BJ (cell line): ENCODE results near the gene RPSA. TPM values are rescaled to one million over a fixed set of nuclear protein-coding genes. Genes with fewer than 3 reads are reported as not detected.
"Not testable (repeated sequence)": the region's sequence is repeated elsewhere in the genome, so short reads cannot be mapped to it uniquely, and the experiment has no call there.

ENCODE experiments used
- CTCF ChIA-PET: fragments of 350-600 bp; formaldehyde crosslinking; extraction: SDS; loops from one replicate; lab custom pipeline; 2021; ENCODE audit warnings: antibody characterized with exemption, inconsistent platforms; lab: Yijun Ruan, JAX
- POLR2A ChIA-PET: fragments of 300-600 bp; sonication (Branson Sonifier 250); formaldehyde crosslinking; extraction: SDS; loops from one replicate; lab custom pipeline; 2021; ENCODE audit warnings: antibody characterized with exemption; lab: Charles Lee
- DNase-seq: peaks from one replicate; pipeline ENCODE4 v3.0.0-alpha.2; 2011; ENCODE audit warnings: low read depth
- H3K27me3 ChIP-seq: 2 replicates; pipeline ENCODE4 v1.6.0; 2011; ENCODE audit warnings: low read length; ENCODE audit not compliant: control insufficient read depth, insufficient read depth
- H3K36me3 ChIP-seq: 2 replicates; pipeline ENCODE4 v1.5.1; 2011; ENCODE audit warnings: low read length; ENCODE audit not compliant: control insufficient read depth, insufficient read depth
- H3K4me3 ChIP-seq: 2 replicates; pipeline ENCODE4 v1.5.1; 2011; ENCODE audit warnings: low read depth, mild to moderate bottlenecking, control low read depth, low read length
- CTCF ChIP-seq: IDR thresholded peaks from 2 replicates; pipeline ENCODE4 v1.5.1; 2011; ENCODE audit warnings: low read depth, mild to moderate bottlenecking, control low read depth, inconsistent platforms, low read length, moderate library complexity; ENCODE audit not compliant: insufficient read depth
- polyA plus RNA-seq: library from polyadenylated mRNA; depleted of rRNA; stranded (reverse); fragments of >200 nt; gene quantifications from 2 replicates; pipeline ENCODE4 v1.2.3, GENCODE V29; 2011

RPSA gene
- polyA plus RNA-seq, 1 experiment = 4,053 TPM

GRCh38 chr3:39415983-39416382 lies 9.5 kb downstream of the RPSA start:
- ChIA-PET CTCF (interaction anchor here (1.4 to 4.3 kb wide), 4 partner anchors 8 to 83 kb away, joined by 12 to 20 read pairs (median 16); partner anchors contain the start of gene RPSA), POLR2A (no interaction called here)
- Histone ChIP-seq H3K4me3 (no peak overlapping the region), H3K27me3 (no peaks in the 10 kb centered on the region), H3K36me3 (peaks cover 13% of the 10 kb centered on the region)
- no peak for DNase-seq
- TF ChIP-seq CTCF = no peak

- H3K4me3 ChIP-seq, DNase-seq, H3K27me3 ChIP-seq: not testable (repeated sequence)
- peaks cover 11% of the 10 kb centered on the region for H3K36me3 ChIP-seq
- ChIA-PET CTCF (interaction anchor here (0.7 to 4.3 kb wide), 6 partner anchors 9 to 82 kb away, joined by 3 to 20 read pairs (median 8); partner anchors contain the start of gene RPSA), POLR2A (interaction anchor here (0.6 kb wide), 1 partner anchor 40 kb away, joined by 5 read pairs; no protein-coding TSS in a partner anchor)
Measured at GRCh38 chr3:39416998-39417397, 10.5 kb downstream of the RPSA start.

GRCh38 chr3:39418556-39419225 lies 12.2 kb downstream of the RPSA start:
- POLR2A ChIA-PET, H3K4me3 ChIP-seq, H3K27me3 ChIP-seq, H3K36me3 ChIP-seq, DNase-seq: not testable (repeated sequence)
- CTCF ChIA-PET = interaction anchor here (1.6 kb wide), 1 partner anchor 8 kb away, joined by 5 read pairs; no protein-coding TSS in a partner anchor

GRCh38 chr3:39419742-39420315 lies 13.3 kb downstream of the RPSA start:
- Histone ChIP-seq H3K27me3 (no peaks in the 10 kb centered on the region), H3K4me3 (no peak overlapping the region), H3K36me3 (no peaks in the 10 kb centered on the region; the same call in 1 of the 2 replicates)
- no peak for DNase-seq
- ChIA-PET POLR2A (no interaction called here), CTCF (interaction anchor here (1.1 kb wide), 1 partner anchor 27 kb away, joined by 3 read pairs; no protein-coding TSS in a partner anchor)
- TF ChIP-seq CTCF = no peak

- ChIA-PET POLR2A (no interaction called here), CTCF (interaction anchor here (1.1 kb wide), 1 partner anchor 26 kb away, joined by 3 read pairs; no protein-coding TSS in a partner anchor)
- no peaks in the 10 kb centered on the region; the same call in 1 of the 2 replicates for H3K36me3 ChIP-seq
- no peak overlapping the region for H3K4me3 ChIP-seq
- no peaks in the 10 kb centered on the region for H3K27me3 ChIP-seq
- TF ChIP-seq CTCF = no peak
- no peak for DNase-seq
Measured at GRCh38 chr3:39420543-39420942, 14.0 kb downstream of the RPSA start.

GRCh38 chr3:39423436-39423970 lies 17.0 kb downstream of the RPSA start:
- ChIA-PET POLR2A (no interaction called here), CTCF (interaction anchor here (1.3 kb wide), 1 partner anchor 24 kb away, joined by 4 read pairs; no protein-coding TSS in a partner anchor)
- DNase-seq = no peak
- Histone ChIP-seq H3K27me3 (no peaks in the 10 kb centered on the region), H3K36me3 (no peaks in the 10 kb centered on the region), H3K4me3 (no peak overlapping the region)
- TF ChIP-seq CTCF = no peak
